Measurements from ENCODE around the gene EPHB1.
"Not testable (repeated sequence)": the region's sequence is repeated elsewhere in the genome, so short reads cannot be mapped to it uniquely, and the experiment has no call there.

Gene EPHB1

GRCh38 chr3:134762016-134762415 is 33.0 kb upstream of the EPHB1 start:
- TF ChIP-seq JUND (IDR thresholded peaks at IDR 0.05; ENCODE audit: low read depth), result no peak
- in situ Hi-C loops (cut with HindIII; ENCODE audit: low pct_unique_long_range_greater_than_20kb, low sequenced_read_pairs), result no loop called here
- DNase-seq (ENCODE audit: low read depth in 1 of 2, low spot score in 1 of 2), result no peak

GRCh38 chr3:134765468-134765867 is 29.6 kb upstream of the EPHB1 start:
- in situ Hi-C loops (cut with HindIII; ENCODE audit: low pct_unique_long_range_greater_than_20kb, low sequenced_read_pairs), result no loop called here
- no peak for TF ChIP-seq JUND (IDR thresholded peaks at IDR 0.05; ENCODE audit: low read depth)
- no peak for DNase-seq (ENCODE audit: low read depth in 1 of 2, low spot score in 1 of 2)

GRCh38 chr3:134766290-134766689 is 28.8 kb upstream of the EPHB1 start:
- no peak for DNase-seq (ENCODE audit: low read depth in 1 of 2, low spot score in 1 of 2)
- no peak for TF ChIP-seq JUND (IDR thresholded peaks at IDR 0.05; ENCODE audit: low read depth)
- in situ Hi-C loops (cut with HindIII; ENCODE audit: low pct_unique_long_range_greater_than_20kb, low sequenced_read_pairs), result no loop called here

GRCh38 chr3:134768116-134768515 is 26.9 kb upstream of the EPHB1 start:
- in situ Hi-C loops (cut with HindIII; ENCODE audit: low pct_unique_long_range_greater_than_20kb, low sequenced_read_pairs), result no loop called here
- no peak for DNase-seq (ENCODE audit: low read depth in 1 of 2, low spot score in 1 of 2)
- TF ChIP-seq JUND (IDR thresholded peaks at IDR 0.05; ENCODE audit: low read depth), result no peak

- DNase-seq (ENCODE audit: low read depth in 1 of 2, low spot score in 1 of 2), result no peak
- in situ Hi-C loops (cut with HindIII; ENCODE audit: low pct_unique_long_range_greater_than_20kb, low sequenced_read_pairs), result no loop called here
- no peak for TF ChIP-seq JUND (IDR thresholded peaks at IDR 0.05; ENCODE audit: low read depth)
These were observed 26.2 kb upstream of the EPHB1 start for GRCh38 chr3:134768837-134769236.

GRCh38 chr3:134769287-134769868 is 25.7 kb upstream of the EPHB1 start:
- no peak for TF ChIP-seq JUND (IDR thresholded peaks at IDR 0.05; ENCODE audit: low read depth)
- DNase-seq (ENCODE audit: low read depth in 1 of 2, low spot score in 1 of 2), result no peak
- in situ Hi-C loops (cut with HindIII; ENCODE audit: low pct_unique_long_range_greater_than_20kb, low sequenced_read_pairs), result no loop called here

- DNase-seq (ENCODE audit: low read depth in 1 of 2, low spot score in 1 of 2), result no peak
- TF ChIP-seq JUND (IDR thresholded peaks at IDR 0.05; ENCODE audit: low read depth), result no peak
- in situ Hi-C loops (cut with HindIII; ENCODE audit: low pct_unique_long_range_greater_than_20kb, low sequenced_read_pairs), result no loop called here
These were observed 23.0 kb upstream of the EPHB1 start for GRCh38 chr3:134772011-134772410.

- DNase-seq (ENCODE audit: low read depth in 1 of 2, low spot score in 1 of 2), result no peak
- no peak for TF ChIP-seq JUND (IDR thresholded peaks at IDR 0.05; ENCODE audit: low read depth)
- in situ Hi-C loops (cut with HindIII; ENCODE audit: low pct_unique_long_range_greater_than_20kb, low sequenced_read_pairs), result no loop called here
These were observed 22.5 kb upstream of the EPHB1 start for GRCh38 chr3:134772591-134772990.

- DNase-seq (ENCODE audit: low read depth in 1 of 2, low spot score in 1 of 2), result no peak
- in situ Hi-C loops (cut with HindIII; ENCODE audit: low pct_unique_long_range_greater_than_20kb, low sequenced_read_pairs), result no loop called here
- no peak for TF ChIP-seq JUND (IDR thresholded peaks at IDR 0.05; ENCODE audit: low read depth)
These were observed 19.2 kb upstream of the EPHB1 start for GRCh38 chr3:134775831-134776230.

- in situ Hi-C loops (cut with HindIII; ENCODE audit: low pct_unique_long_range_greater_than_20kb, low sequenced_read_pairs), result no loop called here
These were observed 18.5 kb upstream of the EPHB1 start for GRCh38 chr3:134776518-134776917.

GRCh38 chr3:134777341-134777740 is 17.7 kb upstream of the EPHB1 start:
- TF ChIP-seq JUND (IDR thresholded peaks at IDR 0.05; ENCODE audit: low read depth), result no peak
- DNase-seq (ENCODE audit: low read depth in 1 of 2, low spot score in 1 of 2), result no peak
- in situ Hi-C loops (cut with HindIII; ENCODE audit: low pct_unique_long_range_greater_than_20kb, low sequenced_read_pairs), result no loop called here

More at GRCh38 chr3:134776518-134776917, 18.5 kb upstream of the EPHB1 start:
- DNase-seq (ENCODE audit: low read depth in 1 of 2, low spot score in 1 of 2), result no peak
- no peak for TF ChIP-seq JUND (IDR thresholded peaks at IDR 0.05; ENCODE audit: low read depth)

GRCh38 chr3:134788283-134788682 is 6.8 kb upstream of the EPHB1 start:
- in situ Hi-C loops (cut with HindIII; ENCODE audit: low pct_unique_long_range_greater_than_20kb, low sequenced_read_pairs); DNase-seq (ENCODE audit: low read depth in 1 of 2, low spot score in 1 of 2): not testable (repeated sequence)

- no peak for DNase-seq (ENCODE audit: low read depth in 1 of 2, low spot score in 1 of 2)
- in situ Hi-C loops (cut with HindIII; ENCODE audit: low pct_unique_long_range_greater_than_20kb, low sequenced_read_pairs), result no loop called here
- no peak for TF ChIP-seq JUND (IDR thresholded peaks at IDR 0.05; ENCODE audit: low read depth)
These were observed 5.0 kb upstream of the EPHB1 start for GRCh38 chr3:134790065-134790464.

GRCh38 chr3:134791992-134792391 is 3.1 kb upstream of the EPHB1 start:
- no peak for DNase-seq (ENCODE audit: low read depth in 1 of 2, low spot score in 1 of 2)
- TF ChIP-seq JUND (IDR thresholded peaks at IDR 0.05; ENCODE audit: low read depth), result no peak
- in situ Hi-C loops (cut with HindIII; ENCODE audit: low pct_unique_long_range_greater_than_20kb, low sequenced_read_pairs), result no loop called here
